ENCODE measurements around the gene RPL35A.

DNA sequence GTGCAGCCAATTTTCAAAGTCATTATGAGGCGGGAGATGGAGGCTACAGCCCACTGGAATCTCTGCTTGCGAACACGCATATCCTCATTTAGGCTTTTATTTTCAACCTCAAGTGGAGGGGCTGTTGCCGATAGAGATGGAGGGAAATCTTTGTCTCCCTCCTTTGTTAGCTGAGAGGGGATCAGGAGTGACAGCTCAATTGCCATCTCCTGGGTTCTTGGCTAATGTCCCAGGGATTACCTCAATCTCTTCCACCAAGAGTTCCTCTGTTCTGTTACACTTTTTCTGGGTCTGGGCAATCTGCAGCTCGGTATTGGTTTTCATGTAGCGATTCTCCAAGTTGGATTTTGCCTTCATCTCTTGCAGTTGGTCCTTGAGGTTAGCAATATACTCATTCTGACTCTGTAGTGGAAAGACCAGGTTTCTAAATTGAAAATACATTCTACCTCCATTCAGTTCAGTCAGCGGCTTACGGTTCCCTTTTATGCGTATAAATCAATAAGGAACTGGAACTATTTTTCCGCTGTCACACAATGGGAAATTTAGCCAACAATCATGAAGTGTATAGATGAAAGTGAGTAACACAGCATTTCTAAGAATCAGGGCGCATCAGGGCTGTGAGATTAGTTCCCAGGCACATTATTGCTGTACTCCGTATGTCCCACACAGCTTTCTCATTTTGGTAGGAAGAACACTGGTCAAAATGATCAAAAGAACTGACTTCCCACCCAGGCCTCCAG is 36.2 kb upstream of the RPL35A start:
- TF ChIP-seq POLR2A (IDR thresholded peaks at IDR 0.05; ENCODE audit: low read depth, low read length): no peak
- no peak for TF ChIP-seq BHLHE40 (IDR thresholded peaks at IDR 0.05; ENCODE audit: low read depth, low read length)
- TF ChIP-seq, protein P1, sequence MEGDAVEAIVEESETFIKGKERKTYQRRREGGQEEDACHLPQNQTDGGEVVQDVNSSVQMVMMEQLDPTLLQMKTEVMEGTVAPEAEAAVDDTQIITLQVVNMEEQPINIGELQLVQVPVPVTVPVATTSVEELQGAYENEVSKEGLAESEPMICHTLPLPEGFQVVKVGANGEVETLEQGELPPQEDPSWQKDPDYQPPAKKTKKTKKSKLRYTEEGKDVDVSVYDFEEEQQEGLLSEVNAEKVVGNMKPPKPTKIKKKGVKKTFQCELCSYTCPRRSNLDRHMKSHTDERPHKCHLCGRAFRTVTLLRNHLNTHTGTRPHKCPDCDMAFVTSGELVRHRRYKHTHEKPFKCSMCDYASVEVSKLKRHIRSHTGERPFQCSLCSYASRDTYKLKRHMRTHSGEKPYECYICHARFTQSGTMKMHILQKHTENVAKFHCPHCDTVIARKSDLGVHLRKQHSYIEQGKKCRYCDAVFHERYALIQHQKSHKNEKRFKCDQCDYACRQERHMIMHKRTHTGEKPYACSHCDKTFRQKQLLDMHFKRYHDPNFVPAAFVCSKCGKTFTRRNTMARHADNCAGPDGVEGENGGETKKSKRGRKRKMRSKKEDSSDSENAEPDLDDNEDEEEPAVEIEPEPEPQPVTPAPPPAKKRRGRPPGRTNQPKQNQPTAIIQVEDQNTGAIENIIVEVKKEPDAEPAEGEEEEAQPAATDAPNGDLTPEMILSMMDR (conservative IDR thresholded peaks at IDR 0.05; ENCODE audit: low read depth, low read length): no peak
- TF ChIP-seq RAD21 (IDR thresholded peaks at IDR 0.05; ENCODE audit: low read length): no peak
- TF ChIP-seq, protein P2, sequence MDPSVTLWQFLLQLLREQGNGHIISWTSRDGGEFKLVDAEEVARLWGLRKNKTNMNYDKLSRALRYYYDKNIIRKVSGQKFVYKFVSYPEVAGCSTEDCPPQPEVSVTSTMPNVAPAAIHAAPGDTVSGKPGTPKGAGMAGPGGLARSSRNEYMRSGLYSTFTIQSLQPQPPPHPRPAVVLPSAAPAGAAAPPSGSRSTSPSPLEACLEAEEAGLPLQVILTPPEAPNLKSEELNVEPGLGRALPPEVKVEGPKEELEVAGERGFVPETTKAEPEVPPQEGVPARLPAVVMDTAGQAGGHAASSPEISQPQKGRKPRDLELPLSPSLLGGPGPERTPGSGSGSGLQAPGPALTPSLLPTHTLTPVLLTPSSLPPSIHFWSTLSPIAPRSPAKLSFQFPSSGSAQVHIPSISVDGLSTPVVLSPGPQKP (IDR thresholded peaks at IDR 0.05; ENCODE audit: borderline replicate concordance, low read depth, low read length): no peak
- TF ChIP-seq SMC3 (IDR thresholded peaks at IDR 0.05; ENCODE audit: low read depth, low read length): no peak
- TF ChIP-seq MAFK (IDR thresholded peaks at IDR 0.05; ENCODE audit: low read depth, low read length): no peak
- TF ChIP-seq MAZ (IDR thresholded peaks at IDR 0.05; ENCODE audit: borderline replicate concordance, low read depth, low read length): no peak
- TF ChIP-seq, protein P3, sequence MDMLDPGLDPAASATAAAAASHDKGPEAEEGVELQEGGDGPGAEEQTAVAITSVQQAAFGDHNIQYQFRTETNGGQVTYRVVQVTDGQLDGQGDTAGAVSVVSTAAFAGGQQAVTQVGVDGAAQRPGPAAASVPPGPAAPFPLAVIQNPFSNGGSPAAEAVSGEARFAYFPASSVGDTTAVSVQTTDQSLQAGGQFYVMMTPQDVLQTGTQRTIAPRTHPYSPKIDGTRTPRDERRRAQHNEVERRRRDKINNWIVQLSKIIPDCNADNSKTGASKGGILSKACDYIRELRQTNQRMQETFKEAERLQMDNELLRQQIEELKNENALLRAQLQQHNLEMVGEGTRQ (IDR thresholded peaks at IDR 0.05; ENCODE audit: low read depth, low read length): no peak
- no peak for TF ChIP-seq CEBPB (IDR thresholded peaks at IDR 0.05; ENCODE audit: low read depth, low read length)
- no peak for TF ChIP-seq MXI1 (IDR thresholded peaks at IDR 0.05; ENCODE audit: borderline replicate concordance, low read depth, low read length)
